HG03571 (cell line): Measurements from ENCODE around the gene MLLT3.

ENCODE experiments used
- ATAC-seq: cut with Tn5 transposase; IDR thresholded peaks from one replicate; pipeline ENCODE4 v1.9.1; 2021; ENCODE audit not compliant: unreplicated experiment

MLLT3 gene

DNA sequence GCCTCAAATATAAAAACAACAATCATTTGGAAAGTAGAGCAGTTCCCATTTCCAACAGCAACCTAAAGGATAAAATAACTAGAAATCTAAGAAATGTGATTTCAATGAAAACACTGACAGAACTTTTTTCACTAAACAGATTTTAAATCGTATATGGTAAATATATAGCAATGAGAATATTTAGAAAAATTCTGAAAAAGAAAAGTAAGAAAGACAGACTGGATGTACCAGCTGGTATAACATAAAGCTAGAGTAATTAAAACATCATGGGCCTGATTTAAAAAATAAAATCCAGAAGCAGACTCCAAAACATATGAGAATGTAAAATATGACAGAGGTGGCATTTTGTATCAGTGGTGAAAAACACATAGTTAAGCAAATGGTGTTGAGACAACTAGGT lies 308.9 kb downstream of the MLLT3 start:
- ATAC-seq = no peak

GRCh38 chr9:20312732-20313131 lies 309.6 kb downstream of the MLLT3 start:
- no peak for ATAC-seq

- ATAC-seq = no peak
Observed at GRCh38 chr9:20310024-20310423, 312.3 kb downstream of the MLLT3 start.

DNA sequence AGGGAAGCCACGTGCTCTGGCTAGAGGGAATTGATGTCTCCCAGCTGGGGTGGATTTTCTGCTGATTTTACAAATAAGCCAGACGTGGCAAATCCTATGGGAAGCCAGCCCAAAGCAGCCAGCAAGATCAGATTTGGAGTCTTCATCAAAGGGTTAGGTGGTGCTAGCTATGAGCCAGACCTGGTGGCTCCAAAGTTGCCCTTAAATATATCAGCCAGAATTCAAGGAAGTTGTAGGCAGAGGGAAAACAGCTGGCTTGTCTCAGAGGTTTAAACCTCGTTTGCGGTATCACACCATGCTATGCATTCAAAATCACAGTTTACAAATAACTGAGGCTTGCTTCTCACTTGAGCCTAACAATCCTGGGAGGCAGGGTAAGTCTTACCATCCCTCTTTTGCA lies 313.2 kb downstream of the MLLT3 start:
- no peak for ATAC-seq

DNA sequence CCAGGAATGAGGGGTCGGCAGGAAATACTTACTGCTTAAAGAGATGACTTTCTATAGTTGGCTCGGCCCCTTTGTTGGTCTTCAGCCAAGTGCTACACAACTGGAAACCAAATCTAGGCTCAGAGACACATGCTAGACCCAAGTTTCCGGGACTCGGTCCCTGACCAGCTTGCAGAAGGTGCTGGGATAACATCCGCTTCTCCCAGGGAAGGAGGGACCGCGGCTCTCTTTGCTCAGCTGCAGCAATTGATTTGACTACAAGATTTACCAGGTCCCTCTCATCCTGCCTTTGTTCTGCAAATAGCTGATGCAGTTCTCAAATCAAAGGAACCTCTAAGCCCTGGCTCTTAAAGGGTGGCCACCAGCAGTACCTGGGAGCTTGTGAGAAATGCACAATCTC lies 314.7 kb downstream of the MLLT3 start:
- ATAC-seq = no peak

DNA sequence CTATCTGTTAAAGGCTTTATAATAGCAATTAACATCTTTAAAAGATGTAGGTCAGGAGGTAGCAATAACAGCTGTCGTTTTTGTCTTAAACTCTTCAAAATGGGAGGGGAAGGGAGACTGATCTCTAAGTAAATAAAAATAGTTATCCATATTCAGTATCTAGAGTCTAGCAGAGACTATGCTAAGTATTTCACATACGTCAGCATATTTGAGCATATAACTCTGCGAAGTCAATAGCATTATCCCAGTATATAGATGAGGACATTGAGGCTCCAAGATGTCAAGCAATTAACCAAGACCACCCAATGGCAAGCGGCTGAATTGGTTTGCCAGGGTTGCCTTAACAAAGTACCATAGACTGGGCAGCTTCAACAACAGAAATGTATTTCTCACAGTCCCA lies 316.8 kb downstream of the MLLT3 start:
- ATAC-seq = no peak

DNA sequence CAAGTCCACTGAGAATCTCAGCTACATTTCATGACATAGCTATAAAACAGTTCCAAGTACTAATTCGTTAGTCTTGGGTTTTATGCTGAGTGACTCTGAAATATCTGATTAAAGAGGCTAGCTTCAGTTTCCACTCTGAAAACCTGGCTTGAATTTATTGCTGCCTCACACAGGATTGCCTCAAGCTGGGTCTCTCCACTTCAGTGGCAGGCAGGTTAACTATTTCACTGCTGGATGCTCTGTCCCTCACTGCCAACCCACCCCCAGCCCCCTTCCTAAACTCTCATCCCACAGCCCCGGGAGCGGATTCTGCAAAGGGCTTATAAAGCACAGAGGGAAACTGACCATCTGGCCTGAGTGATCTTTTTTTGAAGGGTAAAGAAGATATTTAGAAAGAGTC lies 318.3 kb downstream of the MLLT3 start:
- no peak for ATAC-seq

- ATAC-seq = no peak
Observed at GRCh38 chr9:20303066-20303465, 319.2 kb downstream of the MLLT3 start.

DNA sequence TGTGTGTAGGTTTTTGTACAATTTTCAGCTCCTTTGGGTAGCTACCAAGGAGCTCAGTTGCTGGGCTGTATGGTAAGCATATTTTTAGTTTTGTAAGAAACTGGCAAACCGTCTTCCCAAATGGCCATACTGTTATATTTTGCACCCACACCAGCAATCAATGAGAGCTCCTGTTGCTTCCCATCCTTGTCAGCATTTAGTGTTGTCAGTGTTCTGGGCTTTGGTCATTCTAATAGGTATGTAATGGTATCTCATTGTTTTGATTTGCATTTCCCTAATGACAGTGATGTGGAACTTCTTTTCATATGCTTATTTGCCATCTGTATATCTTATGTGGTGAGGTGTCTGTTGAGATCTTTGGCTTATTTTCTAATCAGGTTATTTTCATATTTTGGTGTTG lies 320.1 kb downstream of the MLLT3 start:
- no peak for ATAC-seq

DNA sequence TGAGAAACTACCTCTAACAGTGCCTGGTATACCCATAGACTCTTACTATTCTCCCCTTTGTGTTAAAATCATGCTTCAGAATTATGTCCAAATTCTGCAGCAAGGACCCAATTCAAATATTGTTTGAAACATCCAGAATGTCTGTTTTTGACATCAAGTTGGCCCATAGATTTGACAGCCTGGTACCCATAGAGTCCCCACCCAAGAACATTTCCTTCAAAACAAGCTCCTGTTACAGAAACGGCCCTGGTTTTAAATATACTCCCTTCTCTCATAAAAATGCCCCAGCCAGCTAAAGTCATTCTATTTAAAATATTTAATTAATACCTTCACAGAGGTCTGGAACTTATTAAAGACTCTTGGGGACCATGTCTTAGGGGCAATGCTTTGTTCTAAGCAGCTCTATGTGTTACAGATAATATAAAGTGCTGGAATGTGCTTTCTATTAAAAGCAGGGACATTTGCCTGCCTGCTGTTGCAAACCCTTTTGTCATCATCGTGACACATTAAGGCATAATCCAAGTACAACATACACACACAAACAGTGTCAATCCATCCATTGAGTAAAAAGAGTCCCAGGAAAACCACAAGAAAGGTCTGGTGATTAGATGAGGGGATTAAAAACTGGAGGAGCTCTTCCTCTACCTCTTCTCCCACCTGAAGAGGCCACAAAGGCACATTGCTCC lies 321.7 kb downstream of the MLLT3 start:
- ATAC-seq = no peak

DNA sequence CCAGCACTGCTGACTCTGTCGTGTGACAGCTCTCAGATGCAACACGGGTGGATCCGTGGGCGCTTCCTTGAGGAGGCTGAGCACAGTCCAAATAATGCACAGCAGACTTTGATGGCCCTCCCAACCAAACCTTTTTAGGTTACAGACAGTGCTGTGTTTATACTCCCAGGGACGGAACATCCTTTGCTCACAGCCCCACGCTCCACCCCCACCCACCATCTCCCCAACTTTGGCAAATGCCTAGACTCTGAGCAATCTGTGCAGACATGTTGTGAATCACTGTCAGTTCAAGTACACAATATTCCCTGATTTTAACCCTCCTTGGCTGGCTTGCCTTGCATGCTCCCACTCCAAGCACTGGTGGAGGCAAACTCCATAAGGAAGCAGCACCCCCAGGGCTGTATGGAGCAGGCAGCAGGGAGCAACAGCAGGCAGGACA lies 324.6 kb downstream of the MLLT3 start:
- ATAC-seq = no peak

GRCh38 chr9:20295555-20295954 lies 326.7 kb downstream of the MLLT3 start:
- no peak for ATAC-seq

DNA sequence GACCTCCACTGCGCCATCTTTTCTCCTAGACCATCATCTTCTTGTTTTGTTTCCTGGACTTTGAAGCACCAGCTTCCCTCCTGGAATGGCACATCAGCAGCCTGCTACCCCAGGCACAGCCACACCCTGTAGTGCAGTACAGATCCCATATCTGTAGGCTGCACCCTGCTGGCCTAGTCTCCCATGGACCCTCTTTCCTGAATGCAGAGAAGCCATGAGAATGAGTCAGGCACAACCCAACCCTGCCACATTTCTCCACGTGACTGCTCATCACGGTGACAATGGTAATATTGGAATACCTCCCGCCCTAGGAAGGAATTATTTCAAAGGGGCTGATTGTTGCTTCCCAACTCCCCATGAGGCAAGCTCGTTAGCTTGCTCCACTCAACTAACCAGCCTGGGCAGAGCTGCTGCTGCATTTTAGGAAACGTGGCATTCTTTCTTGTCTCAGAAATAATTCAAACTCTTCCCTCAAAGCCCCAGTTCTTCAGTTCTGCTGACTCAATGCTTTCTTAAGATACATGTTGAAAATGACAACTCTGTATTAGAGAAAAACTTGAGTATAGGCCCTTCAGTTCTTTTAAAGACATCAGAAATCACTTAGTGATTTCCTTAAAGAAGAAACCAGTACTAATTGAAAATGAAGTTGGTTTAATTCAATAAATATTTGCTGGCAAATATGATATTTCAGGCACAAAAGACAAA lies 328.1 kb downstream of the MLLT3 start:
- ATAC-seq = no peak

- ATAC-seq = no peak
Observed at GRCh38 chr9:20292002-20292401, 330.3 kb downstream of the MLLT3 start.
